Stomach (tissue), 9 donors: Measurements from ENCODE around the gene NPAS3. TPM values are rescaled to one million over a fixed set of nuclear protein-coding genes. Genes with fewer than 3 reads are reported as not detected.

ENCODE experiments used
- DNase-seq, 2 donors: peaks; one replicate each; pipeline versions ENCODE4 v3.0.0 to v3.0.0-alpha.2; 2013 to 2019
- H3K27ac ChIP-seq, 5 donors: fragments of 200-600 bp in 4 of 5; sonication (generic) in 4 of 5; one replicate each; pipeline ENCODE4 v1.5.1; 2013 to 2019; ENCODE audit warnings: mild to moderate bottlenecking in 1 of 5, moderate library complexity in 1 of 5
- H3K27me3 ChIP-seq, 3 donors: fragments of 200-600 bp; sonication (generic); one replicate each; pipeline ENCODE4 v1.5.1; 2017 to 2019; ENCODE audit warnings: mixed run types in 1 of 3
- H3K36me3 ChIP-seq, 4 donors: fragments of 200-600 bp; sonication (generic); 1 replicate in 3 of 4; 2 replicates in 1 of 4; pipeline ENCODE4 v1.5.1; 2016 to 2019
- H3K4me1 ChIP-seq, 4 donors: fragments of 200-600 bp; sonication (generic); one replicate each; pipeline ENCODE4 v1.5.1; 2016 to 2019
- H3K4me3 ChIP-seq, 4 donors: fragments of 200-600 bp; sonication (generic) in 3 of 4; one replicate each; pipeline ENCODE4 v1.5.1; 2016 to 2019; ENCODE audit warnings: mild to moderate bottlenecking in 1 of 4
- H3K9me3 ChIP-seq, 4 donors: fragments of 200-600 bp; sonication (generic); one replicate each; pipeline ENCODE4 v1.5.1; 2016 to 2019
- CTCF ChIP-seq, 7 experiments: fragments of 450-650 bp in 4 of 7; fragments of 200-600 bp in 3 of 7; sonication (generic) in 3 of 7; IDR thresholded peaks; one replicate each; pipeline ENCODE4 v1.5.1; 2016 to 2019; ENCODE audit warnings: antibody characterized with exemption in 7 of 7, control low read depth in 2 of 7, mild to moderate bottlenecking in 1 of 7
- EP300 ChIP-seq: sonication (generic); formaldehyde crosslinking; IDR thresholded peaks from one replicate; pipeline ENCODE4 v1.6.1; 2017; ENCODE audit warnings: antibody characterized with exemption
- POLR2A ChIP-seq, 4 donors: fragments of 450-650 bp; IDR thresholded peaks; one replicate each; pipeline ENCODE4 v1.6.1; 2016; ENCODE audit warnings: antibody characterized with exemption in 4 of 4, control low read depth in 2 of 4, mild to moderate bottlenecking in 1 of 4, moderate library complexity in 1 of 4
- POLR2AphosphoS5 ChIP-seq, 3 donors: sonication (generic); formaldehyde crosslinking; IDR thresholded peaks; one replicate each; pipeline ENCODE4 v1.6.1; 2016; ENCODE audit warnings: antibody characterized with exemption in 3 of 3
- WGBS, 5 donors: extraction: QIAGEN DNeasy Blood & Tissue Kit in 3 of 5; methylation state at CpG; one replicate each; pipeline versions ENCODE4 v1.1.5 to v1.1.7; 2013 to 2018; 5-methylcytosine and 5-hydroxymethylcytosine counted together
- intact Hi-C: fragments of 100-400 bp; cut with DNase I; formaldehyde crosslinking; loops from one replicate; pipeline ENCODE4 v1.15.1; 2023; ENCODE audit warnings: low total_unique reads
- polyA plus RNA-seq, 3 donors: library from polyadenylated mRNA; stranded (reverse); fragments of 200-250 nt; gene quantifications; one replicate each; pipeline ENCODE4 v1.2.3, GENCODE V29; 2013
- total RNA-seq, 5 donors: library from RNA; depleted of rRNA; stranded (reverse); fragments of >200 nt; gene quantifications; one replicate each; pipeline versions ENCODE4 v1.1.0 to v1.2.3, GENCODE V29; 2014 to 2016
- donor health status: healthy with polysubstance abuse.
- donor health status: Bipolar disorder and iron deficiency.
- donor health status: healthy.

Gene NPAS3
- total and polyA plus RNA-seq, 8 donors, result under 0.01 to 7.9 (median 0.76) TPM; not detected in 1

- 95 to 98% (median 96%) methylated on average over 6 of the region's 6 CpGs for WGBS, 5 donors
- Histone ChIP-seq H3K9me3 (no peaks in the 10 kb centered on the region), H3K4me1 (peaks cover 0 to 6% (median 0%) of the 10 kb centered on the region in 4 donors)
Observed at GRCh38 chr14:33680873-33681272, 742.2 kb downstream of the NPAS3 start.

GRCh38 chr14:33682760-33683159 is 744.1 kb downstream of the NPAS3 start:
- no peak overlapping the region for H3K27ac ChIP-seq
- DNase-seq, result peak; percentile 26 to 38

More at GRCh38 chr14:33680873-33681272, 742.2 kb downstream of the NPAS3 start:
- TF ChIP-seq POLR2AphosphoS5 (IDR thresholded peaks at IDR 0.05) (no peak), EP300 (no peak), CTCF (IDR thresholded peaks at IDR 0.05) (no peak), POLR2A (IDR thresholded peaks at IDR 0.05) (no peak)
- DNase-seq, result no peak
- Histone ChIP-seq H3K36me3 (no peaks in the 10 kb centered on the region), H3K4me3 (no peak overlapping the region), H3K27ac (no peak overlapping the region), H3K27me3 (no peaks in the 10 kb centered on the region)
- intact Hi-C loops, result no loop called here

GRCh38 chr14:33685026-33685425 is 746.3 kb downstream of the NPAS3 start:
- H3K4me1 ChIP-seq, result peaks cover 0 to 6% (median 0%) of the 10 kb centered on the region in 4 donors
- intact Hi-C loops, result no loop called here
- no peak for DNase-seq
- 90 to 95% (median 92%) methylated on average over 9 of the region's 9 CpGs for WGBS, 5 donors
- no peaks in the 10 kb centered on the region for H3K36me3 ChIP-seq
- no peaks in the 10 kb centered on the region for H3K27me3 ChIP-seq
- no peaks in the 10 kb centered on the region for H3K9me3 ChIP-seq
- no peak overlapping the region for H3K4me3 ChIP-seq
- no peak for TF ChIP-seq CTCF (IDR thresholded peaks at IDR 0.05)
- no peak for TF ChIP-seq EP300
- no peak for TF ChIP-seq POLR2AphosphoS5 (IDR thresholded peaks at IDR 0.05)
- TF ChIP-seq POLR2A (IDR thresholded peaks at IDR 0.05), result no peak
- H3K27ac ChIP-seq, result no peak overlapping the region

More at GRCh38 chr14:33682760-33683159, 744.1 kb downstream of the NPAS3 start:
- Histone ChIP-seq H3K4me3 (no peak overlapping the region), H3K4me1 (peaks cover 0 to 6% (median 0%) of the 10 kb centered on the region in 4 donors), H3K9me3 (no peaks in the 10 kb centered on the region), H3K36me3 (no peaks in the 10 kb centered on the region), H3K27me3 (no peaks in the 10 kb centered on the region)
- TF ChIP-seq POLR2AphosphoS5 (IDR thresholded peaks at IDR 0.05) (no peak), POLR2A (IDR thresholded peaks at IDR 0.05) (no peak), CTCF (IDR thresholded peaks at IDR 0.05) (no peak), EP300 (no peak)
- WGBS, 5 donors, result 53 to 73% (median 59%) methylated on average over 4 of the region's 4 CpGs
- intact Hi-C loops, result no loop called here

GRCh38 chr14:33685698-33686097 is 747.0 kb downstream of the NPAS3 start:
- Histone ChIP-seq H3K27me3 (no peaks in the 10 kb centered on the region), H3K27ac (no peak overlapping the region), H3K4me1 (peaks cover 0 to 6% (median 0%) of the 10 kb centered on the region in 4 donors), H3K36me3 (no peaks in the 10 kb centered on the region), H3K4me3 (no peak overlapping the region), H3K9me3 (no peaks in the 10 kb centered on the region)
- TF ChIP-seq EP300 (no peak), CTCF (IDR thresholded peaks at IDR 0.05) (no peak), POLR2AphosphoS5 (IDR thresholded peaks at IDR 0.05) (no peak), POLR2A (IDR thresholded peaks at IDR 0.05) (no peak)
- no peak for DNase-seq
- intact Hi-C loops, result no loop called here
- 57 to 76% (median 61%) methylated on average over 1 of the region's 1 CpG for WGBS, 5 donors
